Right lobe of liver (tissue), 6 donors: ENCODE results near the gene NUP210L. TPM values are rescaled to one million over a fixed set of nuclear protein-coding genes. Genes with fewer than 3 reads are reported as not detected.

Experiments
- ATAC-seq, 4 donors: fragments of 200-7000 bp; cut with Tn5 transposase; one replicate each; pipeline ENCODE4 v1.9.1; 2020; ENCODE audit warnings: mild to moderate bottlenecking in 4 of 4, moderate library complexity in 4 of 4
- DNase-seq, 3 donors: peaks; one replicate each; pipeline ENCODE4 v3.0.0-alpha.2; 2020
- H3K27ac ChIP-seq, 3 donors: fragments of 200-600 bp; one replicate each; pipeline ENCODE4 v1.8.0; 2022
- H3K27me3 ChIP-seq, 2 donors: fragments of 200-600 bp; one replicate each; pipeline ENCODE4 v1.8.0; 2022
- H3K36me3 ChIP-seq, 4 donors: fragments of 200-600 bp; sonication (generic) in 1 of 4; one replicate each; pipeline versions ENCODE4 v1.5.1 to v1.8.0; 2017 to 2022; ENCODE audit warnings: control low read depth in 1 of 4
- H3K4me1 ChIP-seq, 4 donors: fragments of 200-600 bp; sonication (generic) in 1 of 4; one replicate each; pipeline versions ENCODE4 v1.5.1 to v1.8.0; 2017 to 2022; ENCODE audit warnings: control low read depth in 1 of 4
- H3K4me3 ChIP-seq, 3 donors: fragments of 200-600 bp; one replicate each; pipeline ENCODE4 v1.8.0; 2022
- H3K9me3 ChIP-seq, 4 donors: fragments of 200-600 bp; sonication (generic) in 1 of 4; one replicate each; pipeline versions ENCODE4 v1.5.1 to v1.8.0; 2017 to 2022; ENCODE audit warnings: control low read depth in 1 of 4
- POLR2A ChIP-seq: fragments of 450-650 bp; IDR thresholded peaks from one replicate; pipeline ENCODE4 v1.6.1; 2017; ENCODE audit warnings: antibody characterized with exemption, mild to moderate bottlenecking
- WGBS: methylation state at CpG from one replicate; pipeline ENCODE4 v1.1.6; 2018; ENCODE audit warnings: low coverage, low lambda C conversion rate; ENCODE audit not compliant: insufficient coverage; ENCODE audit errors: missing lambda C conversion rate; 5-methylcytosine and 5-hydroxymethylcytosine counted together
- intact Hi-C, 2 donors: fragments of 100-400 bp; cut with DNase I; formaldehyde crosslinking; loops; one replicate each; pipeline versions ENCODE4 v1.11.2 to v1.14.1; 2022
- total RNA-seq, 6 experiments: library from RNA; depleted of rRNA in 2 of 6; stranded (reverse); fragments of >200 nt in 2 of 6; fragmentation: NEBNext Ultra II Directional in 3 of 6; extraction: Animal tissue kit (Norgen Biotek cat#: 25700) in 3 of 6; gene quantifications; one replicate each; pipeline versions ENCODE4 v1.1.0 to v1.2.4, GENCODE V29; 2016 to 2023
- TF ChIP-seq, protein P1 (sequence below), 4 donors: fragments of 200-600 bp in 3 of 4; fragments of 450-650 bp in 1 of 4; IDR thresholded peaks; one replicate each; pipeline versions ENCODE4 v1.5.1 to v1.8.0; 2016 to 2022; ENCODE audit warnings: antibody characterized with exemption in 4 of 4, mild to moderate bottlenecking in 2 of 4
- donor health status: DM: no; HTN: yes; CAD: no.
- donor health status: DM: no; HTN: no; CAD: no.
- donor health status: DM: no; HTN: no; CAD: no.
- donor health status: DM: no; HTN: yes; CAD: no.
- donor health status: DM: no; HTN: yes; CAD: no.

NUP210L gene
- total RNA-seq, 6 experiments from 2014 or later, result 0.14 TPM; not detected in 5

DNA sequence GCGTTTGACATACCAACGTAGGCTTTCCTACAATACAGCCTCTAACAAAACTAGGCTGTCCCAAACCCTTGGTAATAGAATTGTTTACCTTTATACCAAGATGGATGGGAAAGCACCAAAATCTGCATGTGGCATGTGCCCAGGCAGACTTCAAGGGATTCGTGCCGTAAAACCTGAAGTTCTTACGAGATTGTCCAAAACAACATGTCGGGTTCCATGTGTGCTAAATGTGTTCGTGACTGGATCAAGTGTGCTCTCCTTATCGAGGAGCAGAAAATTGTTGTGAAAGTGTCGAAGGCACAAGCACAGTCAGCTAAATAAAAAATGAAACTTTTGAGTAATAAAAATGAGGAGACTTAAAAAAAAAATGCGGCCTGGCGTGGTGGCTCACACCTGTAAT is 159.2 kb downstream of the NUP210L start:
- H3K36me3 ChIP-seq, result peaks cover 0 to 31% (median 14%) of the 10 kb centered on the region in 4 donors
- intact Hi-C loops, result no loop called here
- DNase-seq, result no peak
- TF ChIP-seq, protein P1, sequence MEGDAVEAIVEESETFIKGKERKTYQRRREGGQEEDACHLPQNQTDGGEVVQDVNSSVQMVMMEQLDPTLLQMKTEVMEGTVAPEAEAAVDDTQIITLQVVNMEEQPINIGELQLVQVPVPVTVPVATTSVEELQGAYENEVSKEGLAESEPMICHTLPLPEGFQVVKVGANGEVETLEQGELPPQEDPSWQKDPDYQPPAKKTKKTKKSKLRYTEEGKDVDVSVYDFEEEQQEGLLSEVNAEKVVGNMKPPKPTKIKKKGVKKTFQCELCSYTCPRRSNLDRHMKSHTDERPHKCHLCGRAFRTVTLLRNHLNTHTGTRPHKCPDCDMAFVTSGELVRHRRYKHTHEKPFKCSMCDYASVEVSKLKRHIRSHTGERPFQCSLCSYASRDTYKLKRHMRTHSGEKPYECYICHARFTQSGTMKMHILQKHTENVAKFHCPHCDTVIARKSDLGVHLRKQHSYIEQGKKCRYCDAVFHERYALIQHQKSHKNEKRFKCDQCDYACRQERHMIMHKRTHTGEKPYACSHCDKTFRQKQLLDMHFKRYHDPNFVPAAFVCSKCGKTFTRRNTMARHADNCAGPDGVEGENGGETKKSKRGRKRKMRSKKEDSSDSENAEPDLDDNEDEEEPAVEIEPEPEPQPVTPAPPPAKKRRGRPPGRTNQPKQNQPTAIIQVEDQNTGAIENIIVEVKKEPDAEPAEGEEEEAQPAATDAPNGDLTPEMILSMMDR (IDR thresholded peaks at IDR 0.05), result no peak
- no peak for TF ChIP-seq POLR2A
- H3K27ac ChIP-seq, result peak overlapping the region; percentile 5 to 76 (median 66)
- peaks cover 0 to 18% (median 9%) of the 10 kb centered on the region in 4 donors for H3K4me1 ChIP-seq
- no peak for ATAC-seq
- H3K27me3 ChIP-seq, result no peaks in the 10 kb centered on the region
- no peak overlapping the region for H3K4me3 ChIP-seq
- WGBS, result 99% methylated on average over 10 of the region's 11 CpGs
- H3K9me3 ChIP-seq, result peaks cover 0 to 4% (median 0%) of the 10 kb centered on the region in 4 donors

DNA sequence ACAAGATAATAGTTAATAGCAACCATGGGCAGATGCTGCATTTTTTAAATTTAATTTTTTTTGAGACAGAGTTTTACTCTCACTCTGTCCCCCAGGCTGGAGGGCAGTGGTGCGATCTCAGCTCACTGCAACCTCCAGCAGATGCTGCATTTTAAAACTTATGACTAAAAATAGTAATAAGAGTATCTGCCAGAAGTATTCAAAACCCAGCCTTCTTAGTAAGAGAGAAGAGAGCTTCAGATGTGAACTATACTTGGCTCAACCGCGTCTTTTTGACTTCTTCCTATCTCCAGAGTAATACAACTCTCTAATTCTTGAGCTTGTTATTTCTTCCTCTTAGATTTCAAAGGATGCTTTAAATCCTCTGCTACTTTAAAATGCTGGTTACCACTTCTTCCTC is 159.7 kb downstream of the NUP210L start:
- TF ChIP-seq, protein P1 (IDR thresholded peaks at IDR 0.05), result no peak
- no peak for TF ChIP-seq POLR2A
- no peak overlapping the region for H3K4me3 ChIP-seq
- peaks cover 0 to 4% (median 0%) of the 10 kb centered on the region in 4 donors for H3K9me3 ChIP-seq
- peaks cover 0 to 19% (median 9%) of the 10 kb centered on the region in 4 donors for H3K4me1 ChIP-seq
- no peak for DNase-seq
- WGBS, result 83% methylated on average over 3 of the region's 3 CpGs
- ATAC-seq, result no peak
- H3K36me3 ChIP-seq, result peaks cover 0 to 31% (median 14%) of the 10 kb centered on the region in 4 donors
- no peak overlapping the region for H3K27ac ChIP-seq
- intact Hi-C loops, result no loop called here
- H3K27me3 ChIP-seq, result no peaks in the 10 kb centered on the region

DNA sequence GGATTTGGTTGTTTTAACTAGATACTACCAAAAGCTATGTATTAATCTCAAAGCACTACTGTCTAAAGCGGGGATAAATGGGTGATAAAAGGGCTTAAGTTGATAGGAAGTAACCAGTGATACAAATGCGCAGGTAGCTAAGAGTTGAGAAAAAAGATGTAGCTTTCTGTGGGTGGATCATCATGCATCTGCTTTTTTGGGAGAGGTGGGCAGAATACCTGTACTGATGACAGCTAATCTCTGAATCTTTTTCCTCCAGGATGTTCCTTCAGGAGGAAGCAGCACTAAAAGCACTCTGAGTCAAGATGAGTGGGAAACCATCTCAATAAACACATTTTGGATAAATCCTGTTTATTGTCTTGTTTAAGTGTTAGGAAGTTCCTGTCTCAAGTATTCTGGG is 163.1 kb downstream of the NUP210L start:
- H3K9me3 ChIP-seq, result peaks cover 0 to 4% (median 0%) of the 10 kb centered on the region in 4 donors
- 89% methylated on average over 2 of the region's 2 CpGs for WGBS
- peak overlapping the region in 2 of 3 donors; percentile 93 to 95 for H3K27ac ChIP-seq
- ATAC-seq (no peak), DNase-seq (no peak)
- intact Hi-C loops, result no loop called here
- peak overlapping the region; percentile 79 to 83 (median 81) for H3K4me3 ChIP-seq
- TF ChIP-seq POLR2A, result no peak
- TF ChIP-seq, protein P1 (IDR thresholded peaks at IDR 0.05), result no peak
- H3K27me3 ChIP-seq, result no peaks in the 10 kb centered on the region
- H3K4me1 ChIP-seq, result peaks cover 0 to 22% (median 9%) of the 10 kb centered on the region in 4 donors
- H3K36me3 ChIP-seq, result peaks cover 0 to 31% (median 14%) of the 10 kb centered on the region in 4 donors

DNA sequence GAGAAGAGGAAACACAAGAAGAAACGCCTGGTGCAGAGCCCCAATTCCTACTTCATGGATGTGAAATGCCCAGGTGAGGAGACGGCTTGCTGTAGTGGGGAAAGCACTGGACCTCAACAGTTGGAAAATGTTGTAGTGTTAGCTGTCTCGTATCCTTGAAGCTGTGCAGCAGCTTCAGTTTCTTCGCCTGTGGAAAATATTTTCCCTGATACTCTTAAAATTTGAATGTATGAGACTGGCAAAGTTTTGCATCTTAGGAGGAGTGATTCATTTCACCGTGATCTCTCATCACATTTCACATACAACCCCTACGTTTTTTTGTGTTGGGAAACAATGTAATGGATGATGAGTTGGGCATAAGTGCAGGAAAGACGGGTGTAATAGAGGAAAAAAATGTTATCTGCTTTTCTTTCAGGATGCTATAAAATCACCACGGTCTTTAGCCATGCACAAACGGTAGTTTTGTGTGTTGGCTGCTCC is 163.7 kb downstream of the NUP210L start:
- Histone ChIP-seq H3K9me3 (peaks cover 0 to 4% (median 0%) of the 10 kb centered on the region in 4 donors), H3K27me3 (no peaks in the 10 kb centered on the region), H3K4me3 (peak overlapping the region; percentile 79 to 83 (median 81)), H3K27ac (peak overlapping the region; percentile 93 to 97 (median 95)), H3K36me3 (peaks cover 0 to 31% (median 14%) of the 10 kb centered on the region in 4 donors), H3K4me1 (peaks cover 0 to 18% (median 7%) of the 10 kb centered on the region in 4 donors)
- 5% methylated on average over 9 of the region's 9 CpGs for WGBS
- DNase-seq (no peak), ATAC-seq (no peak)
- intact Hi-C loops, result no loop called here
- TF ChIP-seq, protein P1 (IDR thresholded peaks at IDR 0.05), result no peak
- TF ChIP-seq POLR2A, result no peak
